GM10266 (cell line): ENCODE results near the gene BOLL.

Source experiments
- DNase-seq: peaks from one replicate; pipeline ENCODE4 v3.0.0; 2012; ENCODE audit errors: extremely low spot score
- TF ChIP-seq, protein P1 (sequence below): IDR thresholded peaks from 2 replicates; pipeline ENCODE4 v1.5.1; 2012; ENCODE audit warnings: mild to moderate bottlenecking, low read depth; ENCODE audit not compliant: control insufficient read depth, insufficient read depth; ENCODE audit errors: missing control alignments

The BOLL gene

DNA sequence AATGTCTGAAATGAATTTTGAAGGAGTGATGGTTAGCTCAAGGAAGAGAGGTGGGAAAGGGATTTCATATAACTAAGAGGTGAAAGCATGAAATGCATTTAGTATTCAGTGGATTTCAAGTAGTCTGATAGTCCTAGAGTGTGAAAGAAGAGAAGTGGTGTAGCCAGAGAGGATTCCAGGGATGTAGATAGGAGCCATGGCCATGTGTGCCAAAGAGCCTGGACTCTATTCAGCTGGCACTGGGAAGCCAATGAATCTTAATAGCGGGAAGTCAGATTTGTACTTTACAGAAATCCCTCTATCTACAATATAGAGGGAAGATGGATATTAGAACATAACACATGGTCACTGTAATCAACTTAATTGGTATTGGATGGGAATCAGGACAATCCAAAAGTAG, 8.3 kb upstream of the BOLL start:
- DNase-seq = no peak
- TF ChIP-seq, protein P1, sequence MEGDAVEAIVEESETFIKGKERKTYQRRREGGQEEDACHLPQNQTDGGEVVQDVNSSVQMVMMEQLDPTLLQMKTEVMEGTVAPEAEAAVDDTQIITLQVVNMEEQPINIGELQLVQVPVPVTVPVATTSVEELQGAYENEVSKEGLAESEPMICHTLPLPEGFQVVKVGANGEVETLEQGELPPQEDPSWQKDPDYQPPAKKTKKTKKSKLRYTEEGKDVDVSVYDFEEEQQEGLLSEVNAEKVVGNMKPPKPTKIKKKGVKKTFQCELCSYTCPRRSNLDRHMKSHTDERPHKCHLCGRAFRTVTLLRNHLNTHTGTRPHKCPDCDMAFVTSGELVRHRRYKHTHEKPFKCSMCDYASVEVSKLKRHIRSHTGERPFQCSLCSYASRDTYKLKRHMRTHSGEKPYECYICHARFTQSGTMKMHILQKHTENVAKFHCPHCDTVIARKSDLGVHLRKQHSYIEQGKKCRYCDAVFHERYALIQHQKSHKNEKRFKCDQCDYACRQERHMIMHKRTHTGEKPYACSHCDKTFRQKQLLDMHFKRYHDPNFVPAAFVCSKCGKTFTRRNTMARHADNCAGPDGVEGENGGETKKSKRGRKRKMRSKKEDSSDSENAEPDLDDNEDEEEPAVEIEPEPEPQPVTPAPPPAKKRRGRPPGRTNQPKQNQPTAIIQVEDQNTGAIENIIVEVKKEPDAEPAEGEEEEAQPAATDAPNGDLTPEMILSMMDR = no peak

DNA sequence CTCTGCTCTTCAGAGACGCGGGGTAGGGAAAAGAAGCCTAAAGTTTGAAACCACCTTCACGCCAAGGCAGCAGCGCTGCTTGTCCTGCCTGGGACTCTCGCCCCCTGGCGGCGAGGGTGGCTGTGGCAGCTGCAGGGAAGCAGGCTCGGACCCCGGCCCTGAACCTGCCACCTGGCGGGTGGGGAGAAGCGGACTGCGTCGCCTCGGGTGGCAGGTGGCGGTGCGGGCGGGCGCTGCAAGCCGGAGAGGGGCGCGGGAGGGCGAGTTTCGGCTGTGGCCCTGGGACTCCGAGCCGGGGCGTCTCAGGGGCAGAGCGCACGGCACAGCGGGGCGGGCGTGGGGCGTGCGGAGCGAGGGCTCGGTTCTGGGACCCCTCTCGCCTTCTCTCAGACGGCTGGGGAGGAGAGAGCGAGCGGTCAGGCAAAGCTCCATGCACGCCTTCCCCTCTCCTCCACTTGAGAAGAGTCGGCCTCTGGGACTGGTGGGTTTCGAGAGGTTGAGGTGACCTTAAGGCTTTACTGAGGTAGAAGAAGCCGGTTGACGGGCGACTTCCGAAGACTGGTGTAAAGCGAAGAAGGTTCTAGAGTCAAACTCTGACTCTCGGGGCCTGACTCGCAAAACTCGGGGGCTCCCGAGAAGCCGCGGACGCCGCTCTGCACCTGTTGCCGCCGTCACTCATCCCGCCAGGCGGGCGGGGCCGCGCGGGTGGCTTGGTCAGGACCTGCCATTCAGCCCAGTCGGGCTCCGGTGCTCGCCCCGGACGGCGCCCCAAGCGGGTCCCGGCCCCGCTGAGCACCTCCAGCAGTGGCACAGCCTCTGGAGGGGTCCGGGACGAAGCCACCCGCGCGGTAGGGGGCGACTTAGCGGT, 1.1 kb upstream of the BOLL start:
- DNase-seq = peak; percentile 74

DNA sequence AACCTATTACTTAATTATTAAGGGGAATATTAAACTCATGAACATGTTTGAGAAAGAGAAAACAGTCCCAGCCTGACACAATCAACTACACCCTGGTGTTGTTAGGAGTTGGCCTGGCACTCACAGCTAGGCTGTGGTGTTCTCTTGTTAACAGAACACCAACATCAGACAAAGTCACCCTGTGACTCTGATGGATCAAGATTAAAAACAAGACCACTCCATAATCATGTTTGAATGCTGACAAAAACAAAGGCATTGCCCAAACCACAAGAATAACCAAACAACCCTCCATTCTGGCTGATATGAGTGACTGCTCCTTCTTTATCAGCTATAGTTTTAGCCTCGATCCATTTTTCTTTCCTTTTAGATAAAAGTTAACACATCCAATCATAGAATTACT, 3.0 kb downstream of the BOLL start:
- no peak for DNase-seq
- TF ChIP-seq, protein P1 = no peak

More for the DNA sequence above, 1.1 kb upstream of the BOLL start:
- TF ChIP-seq, protein P1 = peak; percentile 77

DNA sequence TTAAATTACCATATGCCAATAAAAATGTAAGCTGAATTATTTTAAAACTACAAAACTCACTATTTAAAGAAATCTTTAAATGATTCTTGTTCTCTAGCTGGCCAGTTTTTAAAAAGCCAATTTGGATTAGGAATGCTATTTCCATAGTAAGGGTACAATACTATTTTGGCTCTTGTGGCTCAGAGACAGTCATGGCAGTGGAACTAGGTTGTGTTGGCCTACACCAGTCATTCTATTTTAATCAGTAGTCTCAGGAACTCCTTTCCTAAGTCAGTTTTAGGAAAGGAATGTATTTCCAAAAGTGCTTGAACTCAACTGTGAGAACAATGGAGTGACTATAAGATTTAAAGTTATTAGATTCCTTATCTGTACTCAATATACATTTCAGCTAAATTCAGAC, 5.9 kb downstream of the BOLL start:
- DNase-seq = no peak
- TF ChIP-seq, protein P1 = no peak

DNA sequence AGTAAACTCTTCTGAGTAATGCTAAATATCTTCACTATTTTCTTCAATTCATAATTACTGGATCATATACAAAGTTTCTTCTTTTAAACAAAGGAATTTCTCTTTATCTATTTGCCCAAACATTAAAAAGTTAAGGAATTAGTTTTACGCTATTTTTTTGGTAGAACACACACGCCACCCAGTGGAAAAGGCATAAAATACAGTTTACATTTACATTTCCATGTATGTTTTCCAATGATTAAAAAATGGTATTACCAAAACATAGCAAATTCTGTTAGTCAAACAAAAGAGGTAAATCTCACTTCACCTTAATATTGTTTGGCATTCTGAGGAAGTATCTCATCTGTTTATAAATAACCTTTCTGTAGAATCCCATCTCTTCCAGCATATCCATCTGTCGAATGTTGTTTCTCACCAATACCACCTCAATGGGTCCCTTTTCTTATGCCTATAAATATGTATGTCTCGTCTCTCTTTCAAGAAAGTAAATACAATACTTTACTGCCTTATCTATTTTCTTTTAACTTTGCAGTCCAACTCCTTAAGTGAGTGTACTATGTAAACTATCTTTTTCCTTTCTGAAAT, 7.2 kb downstream of the BOLL start:
- TF ChIP-seq, protein P1 = peak; percentile 71

DNA sequence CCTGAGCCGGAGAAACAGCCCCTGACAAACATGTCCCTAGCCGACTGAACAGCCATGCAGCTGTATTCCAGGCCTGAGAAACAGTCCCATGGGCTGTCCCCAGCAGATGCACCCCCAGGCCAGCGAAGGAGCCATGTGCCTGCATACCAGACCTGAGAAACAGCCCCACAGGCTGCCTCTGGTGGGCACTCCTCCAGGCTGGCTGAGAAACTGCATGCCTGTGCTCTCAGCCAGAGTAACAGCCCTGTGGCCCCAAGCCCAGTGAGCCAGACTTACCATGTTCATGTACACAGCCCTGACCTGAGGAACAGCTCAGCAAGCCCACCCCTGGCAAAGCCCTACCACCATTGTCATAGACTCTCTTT, 24.8 kb downstream of the BOLL start:
- TF ChIP-seq, protein P1 = no peak
- no peak for DNase-seq

More for the DNA sequence above, 7.2 kb downstream of the BOLL start:
- no peak for DNase-seq
